Karpas-422 (cell line): Measurements from ENCODE around the gene MGAT4A. TPM values are rescaled to one million over a fixed set of nuclear protein-coding genes. Genes with fewer than 3 reads are reported as not detected.
"Not testable (repeated sequence)": the region's sequence is repeated elsewhere in the genome, so short reads cannot be mapped to it uniquely, and the experiment has no call there.

Experiments used
- DNase-seq: peaks from one replicate; pipeline ENCODE4 v3.0.0-alpha.2; 2015
- H2AFZ ChIP-seq: fragments of 200-600 bp; sonication (generic); 2 replicates; pipeline ENCODE4 v1.6.1; 2014; ENCODE audit warnings: antibody characterized with exemption, low read length, mixed read lengths
- H3K27ac ChIP-seq: fragments of 200-600 bp; sonication (generic); 2 replicates; pipeline ENCODE4 v1.5.1; 2014; ENCODE audit warnings: mild to moderate bottlenecking, low read length, moderate library complexity
- H3K27me3 ChIP-seq: fragments of 200-600 bp; sonication (generic); 2 replicates; pipeline ENCODE4 v1.6.1; 2014; ENCODE audit warnings: low read length, mixed read lengths
- H3K36me3 ChIP-seq: fragments of 200-600 bp; sonication (generic); 2 replicates; pipeline ENCODE4 v1.6.1; 2014; ENCODE audit warnings: low read length, mixed read lengths; ENCODE audit not compliant: insufficient read depth
- H3K4me1 ChIP-seq: fragments of 200-600 bp; sonication (generic); 2 replicates; pipeline ENCODE4 v1.6.1; 2014; ENCODE audit warnings: mild to moderate bottlenecking, low read length, mixed read lengths
- H3K4me2 ChIP-seq: fragments of 200-600 bp; sonication (generic); 2 replicates; pipeline ENCODE4 v1.6.1; 2014; ENCODE audit warnings: low read length, low read depth, mild to moderate bottlenecking; ENCODE audit not compliant: poor library complexity, severe bottlenecking
- H3K4me3 ChIP-seq: fragments of 200-600 bp; sonication (generic); 2 replicates; pipeline ENCODE4 v1.5.1; 2014; ENCODE audit warnings: mild to moderate bottlenecking, antibody characterized with exemption, low read length, mixed read lengths
- H3K79me2 ChIP-seq: fragments of 200-600 bp; sonication (generic); 2 replicates; pipeline ENCODE4 v1.6.1; 2014; ENCODE audit warnings: mild to moderate bottlenecking, low read length, mixed read lengths
- H3K9ac ChIP-seq: fragments of 200-600 bp; sonication (generic); 2 replicates; pipeline ENCODE4 v1.6.0; 2014; ENCODE audit warnings: low read length
- H3K9me2 ChIP-seq: fragments of 200-600 bp; sonication (generic), shearing (Covaris generic); replicated peaks from 2 replicates; pipeline ENCODE4 v1.6.0; 2014; ENCODE audit warnings: mild to moderate bottlenecking, low read length, moderate library complexity; ENCODE audit not compliant: insufficient read depth
- H3K9me3 ChIP-seq: fragments of 300-700, 200-600 bp; sonication (generic); 2 replicates; pipeline ENCODE4 v1.6.1; 2014; ENCODE audit warnings: low read length, mixed read lengths
- H4K20me1 ChIP-seq: fragments of 200-600 bp; sonication (generic); 2 replicates; pipeline ENCODE4 v1.6.1; 2014; ENCODE audit warnings: mild to moderate bottlenecking, antibody characterized with exemption, low read length, low read depth; ENCODE audit not compliant: insufficient read depth
- total RNA-seq: library from RNA; depleted of rRNA; stranded (reverse); fragments of >200 nt; shearing (Covaris generic); gene quantifications from 2 replicates; pipeline ENCODE4 v1.2.3, GENCODE V29; 2014; ENCODE audit warnings: low replicate concordance

MGAT4A gene
- total RNA-seq, 1 experiment from 2014 or later, result 0.15 TPM

- peaks cover 34% of the 10 kb centered on the region for H3K4me1 ChIP-seq
- H4K20me1 ChIP-seq, result peaks cover 7% of the 10 kb centered on the region; the same call in 1 of the 2 replicates
- H3K9me3 ChIP-seq, result no peaks in the 10 kb centered on the region
- H3K27me3 ChIP-seq, result no peaks in the 10 kb centered on the region
- 0 out of 2 replicates have a peak overlapping the region, but pooled peaks have one; percentile 67 for H3K27ac ChIP-seq
- no peaks in the 10 kb centered on the region for H3K9me2 ChIP-seq
- H3K4me2 ChIP-seq, result peak overlapping the region; percentile 75
- peaks cover 16% of the 10 kb centered on the region; the same call in 1 of the 2 replicates for H3K36me3 ChIP-seq
- H3K79me2 ChIP-seq, result peaks cover 69% of the 10 kb centered on the region
- peak; percentile 43 for DNase-seq
- peak overlapping the region; percentile 98 for H3K4me3 ChIP-seq
- H3K9ac ChIP-seq, result peak overlapping the region; percentile 96
- H2AFZ ChIP-seq, result no peak overlapping the region
Measured at GRCh38 chr2:98607104-98607503, 123.8 kb downstream of the MGAT4A start.

GRCh38 chr2:98606431-98606830 lies 124.5 kb downstream of the MGAT4A start:
- H3K27ac ChIP-seq, result no peak overlapping the region
- H3K79me2 ChIP-seq, result peaks cover 69% of the 10 kb centered on the region
- no peaks in the 10 kb centered on the region for H3K9me3 ChIP-seq
- H2AFZ ChIP-seq, result no peak overlapping the region
- H3K9ac ChIP-seq, result peak overlapping the region; percentile 96
- peaks cover 34% of the 10 kb centered on the region for H3K4me1 ChIP-seq
- peaks cover 7% of the 10 kb centered on the region; the same call in 1 of the 2 replicates for H4K20me1 ChIP-seq
- no peaks in the 10 kb centered on the region for H3K27me3 ChIP-seq
- DNase-seq, result no peak
- peak overlapping the region; percentile 75 for H3K4me2 ChIP-seq
- no peaks in the 10 kb centered on the region for H3K9me2 ChIP-seq
- H3K4me3 ChIP-seq, result peak overlapping the region; percentile 98; the same call in 1 of the 2 replicates
- peaks cover 15% of the 10 kb centered on the region; the same call in 1 of the 2 replicates for H3K36me3 ChIP-seq

- Histone ChIP-seq H3K79me2 (peaks cover 55% of the 10 kb centered on the region), H3K9me2 (no peaks in the 10 kb centered on the region), H3K27ac (no peak overlapping the region)
Measured at GRCh38 chr2:98605076-98605475, 125.9 kb downstream of the MGAT4A start.

GRCh38 chr2:98604547-98604946 lies 126.4 kb downstream of the MGAT4A start:
- H4K20me1 ChIP-seq, result peaks cover 7% of the 10 kb centered on the region; the same call in 1 of the 2 replicates
- no peak for DNase-seq
- no peak overlapping the region for H3K4me3 ChIP-seq
- H3K4me1 ChIP-seq, result peaks cover 22% of the 10 kb centered on the region
- peaks cover 50% of the 10 kb centered on the region for H3K79me2 ChIP-seq
- no peak overlapping the region for H3K4me2 ChIP-seq
- no peaks in the 10 kb centered on the region for H3K9me3 ChIP-seq
- H3K36me3 ChIP-seq, result peaks cover 11% of the 10 kb centered on the region; the same call in 1 of the 2 replicates
- no peak overlapping the region for H3K9ac ChIP-seq
- no peaks in the 10 kb centered on the region for H3K9me2 ChIP-seq
- H3K27ac ChIP-seq, result no peak overlapping the region
- H2AFZ ChIP-seq, result no peak overlapping the region
- no peaks in the 10 kb centered on the region for H3K27me3 ChIP-seq

More at GRCh38 chr2:98605076-98605475, 125.9 kb downstream of the MGAT4A start:
- no peak for DNase-seq
- no peaks in the 10 kb centered on the region for H3K27me3 ChIP-seq
- peaks cover 7% of the 10 kb centered on the region; the same call in 1 of the 2 replicates for H4K20me1 ChIP-seq
- H3K4me1 ChIP-seq, result peaks cover 27% of the 10 kb centered on the region
- no peak overlapping the region for H3K9ac ChIP-seq
- H2AFZ ChIP-seq, result no peak overlapping the region
- no peak overlapping the region for H3K4me3 ChIP-seq
- H3K4me2 ChIP-seq, result no peak overlapping the region
- no peaks in the 10 kb centered on the region for H3K9me3 ChIP-seq
- H3K36me3 ChIP-seq, result peaks cover 8% of the 10 kb centered on the region; the same call in 1 of the 2 replicates

GRCh38 chr2:98601532-98602132 lies 129.3 kb downstream of the MGAT4A start:
- Histone ChIP-seq H3K27me3 (no peaks in the 10 kb centered on the region), H3K4me3 (no peak overlapping the region), H3K36me3 (peaks cover 31% of the 10 kb centered on the region), H2AFZ (no peak overlapping the region), H3K9ac (no peak overlapping the region), H3K4me1 (peaks cover 9% of the 10 kb centered on the region), H3K27ac (no peak overlapping the region), H4K20me1 (peaks cover 6% of the 10 kb centered on the region; the same call in 1 of the 2 replicates), H3K4me2 (no peak overlapping the region), H3K79me2 (peaks cover 22% of the 10 kb centered on the region), H3K9me2 (no peaks in the 10 kb centered on the region), H3K9me3 (no peaks in the 10 kb centered on the region)
- DNase-seq, result peak; percentile 64

GRCh38 chr2:98598781-98599428 lies 132.0 kb downstream of the MGAT4A start:
- no peak overlapping the region for H3K27ac ChIP-seq
- no peaks in the 10 kb centered on the region for H3K9me2 ChIP-seq
- DNase-seq, result no peak
- H4K20me1 ChIP-seq, result no peaks in the 10 kb centered on the region
- peaks cover 36% of the 10 kb centered on the region for H3K36me3 ChIP-seq
- no peaks in the 10 kb centered on the region; the same call in 1 of the 2 replicates for H3K79me2 ChIP-seq
- no peak overlapping the region for H3K4me2 ChIP-seq
- H3K4me1 ChIP-seq, result no peaks in the 10 kb centered on the region
- H3K9ac ChIP-seq, result no peak overlapping the region
- no peak overlapping the region for H2AFZ ChIP-seq
- no peak overlapping the region for H3K4me3 ChIP-seq
- H3K9me3 ChIP-seq, result no peaks in the 10 kb centered on the region
- no peaks in the 10 kb centered on the region for H3K27me3 ChIP-seq

GRCh38 chr2:98594665-98595064 lies 136.3 kb downstream of the MGAT4A start:
- not testable (repeated sequence) for H3K4me1 ChIP-seq, H3K9ac ChIP-seq, DNase-seq, H3K9me3 ChIP-seq, H3K79me2 ChIP-seq, H3K27ac ChIP-seq, H3K9me2 ChIP-seq, H3K27me3 ChIP-seq, H3K4me2 ChIP-seq, H2AFZ ChIP-seq, H4K20me1 ChIP-seq, H3K4me3 ChIP-seq
- H3K36me3 ChIP-seq, result peaks cover 25% of the 10 kb centered on the region

GRCh38 chr2:98592565-98592964 lies 138.4 kb downstream of the MGAT4A start:
- Histone ChIP-seq H3K27ac (no peak overlapping the region), H3K79me2 (no peaks in the 10 kb centered on the region), H3K4me2 (no peak overlapping the region), H3K4me3 (no peak overlapping the region), H4K20me1 (no peaks in the 10 kb centered on the region), H3K9me3 (no peaks in the 10 kb centered on the region), H3K9me2 (no peaks in the 10 kb centered on the region), H3K9ac (no peak overlapping the region), H3K4me1 (no peaks in the 10 kb centered on the region), H2AFZ (no peak overlapping the region), H3K36me3 (peaks cover 13% of the 10 kb centered on the region; the same call in 1 of the 2 replicates), H3K27me3 (no peaks in the 10 kb centered on the region)
- DNase-seq, result no peak
